SW 1271 (cell line): ENCODE results near the gene ZNF581.

Source experiments
- DNase-seq, 2 experiments: peaks; one replicate each; lab custom pipeline; 2025; lab: John Stamatoyannopoulos, UW

ZNF581 gene

DNA sequence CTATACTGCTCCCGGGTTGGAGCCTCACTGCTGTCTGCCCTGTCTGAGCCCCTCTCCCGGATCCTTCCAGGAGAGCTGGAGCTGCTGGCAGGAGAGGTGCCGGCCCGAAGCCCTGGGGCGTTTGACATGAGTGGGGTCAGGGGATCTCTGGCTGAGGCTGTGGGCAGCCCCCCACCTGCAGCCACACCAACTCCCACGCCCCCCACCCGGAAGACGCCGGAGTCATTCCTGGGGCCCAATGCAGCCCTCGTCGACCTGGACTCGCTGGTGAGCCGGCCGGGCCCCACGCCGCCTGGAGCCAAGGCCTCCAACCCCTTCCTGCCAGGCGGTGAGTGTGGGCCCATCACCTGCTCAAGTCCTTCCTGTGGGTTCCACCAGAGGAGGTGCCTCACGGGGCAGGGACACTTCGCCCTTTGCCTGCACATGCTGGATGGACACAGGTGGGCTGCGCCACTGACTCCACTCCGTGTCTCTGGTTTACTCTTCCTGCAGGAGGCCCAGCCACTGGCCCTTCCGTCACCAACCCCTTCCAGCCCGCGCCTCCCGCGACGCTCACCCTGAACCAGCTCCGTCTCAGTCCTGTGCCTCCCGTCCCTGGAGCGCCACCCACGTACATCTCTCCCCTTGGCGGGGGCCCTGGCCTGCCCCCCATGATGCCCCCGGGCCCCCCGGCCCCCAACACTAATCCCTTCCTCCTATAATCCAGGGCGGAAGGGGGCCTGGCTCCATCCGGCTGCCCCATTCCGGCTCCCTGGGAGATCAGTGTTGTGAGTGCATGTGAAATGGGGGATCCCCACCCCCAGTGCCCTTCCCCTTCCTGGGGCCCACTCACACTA is 51.4 kb downstream of the ZNF581 start:
- no peak for DNase-seq
